Omental fat pad (tissue), 4 donors: Measurements from ENCODE around the gene MOAP1. TPM values are rescaled to one million over a fixed set of nuclear protein-coding genes. Genes with fewer than 3 reads are reported as not detected.
A peak's percentile ranks its signal among the peaks of the same experiment; 100 is the strongest.

Experiments
- ATAC-seq: fragments of 150-250 bp; one replicate; pipeline ENCODE4 v1.9.1; 2016; ENCODE audit warnings: mild to moderate bottlenecking, moderate library complexity; ENCODE audit not compliant: low FRiP score
- DNase-seq: peaks from one replicate; pipeline ENCODE4 v3.0.0-alpha.2; 2019; ENCODE audit warnings: low spot score
- total RNA-seq, 4 donors: library from RNA; depleted of rRNA; stranded (reverse); fragments of >200 nt; gene quantifications; one replicate each; pipeline ENCODE4 v1.1.0, GENCODE V29; 2016
- TF ChIP-seq, protein P1 (sequence below), 3 donors: fragments of 450-650 bp; IDR thresholded peaks; one replicate each; pipeline ENCODE4 v1.5.1; 2016 to 2017; ENCODE audit warnings: antibody characterized with exemption in 3 of 3, mild to moderate bottlenecking in 3 of 3, moderate library complexity in 2 of 3

Gene MOAP1
- total RNA-seq, 4 donors from 2014 or later: 18.0 to 29.6 (median 24.3) TPM

DNA sequence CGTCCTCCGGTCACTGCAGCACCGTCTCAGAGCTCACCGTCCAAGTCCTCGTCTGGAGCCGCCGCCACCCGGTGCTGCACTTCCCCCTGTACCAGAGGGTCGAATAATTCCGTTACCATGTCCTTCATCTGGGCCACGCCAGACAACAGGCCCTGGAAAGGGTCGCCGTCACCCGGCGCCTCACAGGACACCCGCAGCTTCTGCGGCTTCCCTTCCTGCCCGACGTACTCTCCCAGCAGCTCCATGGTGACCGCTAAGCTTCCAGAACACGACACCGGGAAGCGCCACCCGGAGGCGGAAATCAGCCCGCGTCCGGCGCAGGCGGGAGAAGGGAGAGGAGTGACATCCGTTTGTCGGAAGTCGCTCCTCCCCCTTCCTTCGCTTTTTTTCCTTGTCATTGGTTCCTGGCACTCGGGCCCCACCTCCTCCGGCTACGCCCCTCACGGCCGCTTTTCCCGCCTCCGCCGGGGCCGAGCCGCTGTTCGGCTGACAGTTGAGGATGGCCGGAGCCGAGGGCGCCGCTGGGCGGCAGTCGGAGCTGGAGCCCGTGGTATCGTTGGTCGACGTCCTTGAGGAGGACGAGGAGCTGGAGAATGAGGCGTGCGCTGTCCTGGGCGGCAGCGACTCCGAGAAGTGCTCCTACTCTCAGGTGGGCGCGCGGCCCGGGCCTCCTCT, 22.2 kb upstream of the MOAP1 start, which contains the start of the genes GON7 and UBR7:
Gene GON7 (minus strand): TSS at position 273 of the 675 bp plus-strand sequence. CDS start 28 bp downstream, at position 245.
Gene UBR7 (plus strand): TSS at position 464 of the 675 bp plus-strand sequence. CDS start 36 bp downstream, at position 500.
- DNase-seq (peak; percentile 55), ATAC-seq (peak; percentile 98)
- TF ChIP-seq, protein P1, sequence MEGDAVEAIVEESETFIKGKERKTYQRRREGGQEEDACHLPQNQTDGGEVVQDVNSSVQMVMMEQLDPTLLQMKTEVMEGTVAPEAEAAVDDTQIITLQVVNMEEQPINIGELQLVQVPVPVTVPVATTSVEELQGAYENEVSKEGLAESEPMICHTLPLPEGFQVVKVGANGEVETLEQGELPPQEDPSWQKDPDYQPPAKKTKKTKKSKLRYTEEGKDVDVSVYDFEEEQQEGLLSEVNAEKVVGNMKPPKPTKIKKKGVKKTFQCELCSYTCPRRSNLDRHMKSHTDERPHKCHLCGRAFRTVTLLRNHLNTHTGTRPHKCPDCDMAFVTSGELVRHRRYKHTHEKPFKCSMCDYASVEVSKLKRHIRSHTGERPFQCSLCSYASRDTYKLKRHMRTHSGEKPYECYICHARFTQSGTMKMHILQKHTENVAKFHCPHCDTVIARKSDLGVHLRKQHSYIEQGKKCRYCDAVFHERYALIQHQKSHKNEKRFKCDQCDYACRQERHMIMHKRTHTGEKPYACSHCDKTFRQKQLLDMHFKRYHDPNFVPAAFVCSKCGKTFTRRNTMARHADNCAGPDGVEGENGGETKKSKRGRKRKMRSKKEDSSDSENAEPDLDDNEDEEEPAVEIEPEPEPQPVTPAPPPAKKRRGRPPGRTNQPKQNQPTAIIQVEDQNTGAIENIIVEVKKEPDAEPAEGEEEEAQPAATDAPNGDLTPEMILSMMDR (IDR thresholded peaks at IDR 0.05): no peak

DNA sequence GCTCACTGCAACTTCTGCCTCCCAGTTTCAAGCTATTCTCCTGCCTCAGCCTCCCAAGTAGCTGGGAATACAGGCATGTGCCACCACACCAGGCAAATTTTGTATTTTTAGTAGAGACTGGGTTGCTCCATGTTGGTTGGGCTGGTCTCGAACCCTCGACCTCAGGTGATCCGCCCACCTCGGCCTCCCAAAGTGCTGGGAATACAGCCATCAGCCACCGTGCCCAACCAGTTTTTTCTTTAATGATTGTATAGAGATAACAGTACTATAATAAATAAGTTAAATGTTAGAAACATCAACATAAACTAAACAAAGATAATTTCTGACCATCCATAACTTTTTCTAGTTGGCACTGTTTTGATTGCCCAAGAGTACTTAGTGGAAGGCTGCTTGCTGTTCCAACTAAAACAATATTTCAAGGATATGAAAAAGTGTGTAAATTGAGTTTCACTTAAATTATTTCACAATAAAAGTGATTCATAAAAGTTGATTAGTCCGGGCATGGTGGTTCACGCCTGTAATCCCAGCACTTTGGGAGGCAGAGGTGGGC, 16.5 kb upstream of the MOAP1 start:
- DNase-seq (no peak), ATAC-seq (no peak)
- TF ChIP-seq, protein P1 (IDR thresholded peaks at IDR 0.05): no peak

DNA sequence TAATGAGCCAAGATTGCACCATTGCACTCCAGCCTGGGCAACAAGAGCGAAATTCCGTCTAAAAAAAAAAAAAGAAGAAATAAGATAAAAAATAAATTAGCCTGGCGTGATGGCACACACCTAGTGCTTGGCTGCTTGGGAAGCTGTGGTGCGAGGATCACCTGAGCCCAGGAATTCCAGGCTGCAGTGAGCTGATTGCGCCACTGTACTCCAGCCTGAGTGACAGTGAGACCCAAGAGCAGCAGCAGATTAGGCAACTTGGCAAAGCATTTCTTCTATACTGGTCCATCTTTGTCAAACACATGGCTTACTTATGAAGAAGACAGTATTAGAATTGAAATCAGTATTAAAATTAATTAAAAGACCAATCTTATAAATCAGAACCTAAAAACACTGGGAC, 15.9 kb upstream of the MOAP1 start:
- TF ChIP-seq, protein P1 (IDR thresholded peaks at IDR 0.05): no peak
- ATAC-seq: no peak
- DNase-seq: no peak

DNA sequence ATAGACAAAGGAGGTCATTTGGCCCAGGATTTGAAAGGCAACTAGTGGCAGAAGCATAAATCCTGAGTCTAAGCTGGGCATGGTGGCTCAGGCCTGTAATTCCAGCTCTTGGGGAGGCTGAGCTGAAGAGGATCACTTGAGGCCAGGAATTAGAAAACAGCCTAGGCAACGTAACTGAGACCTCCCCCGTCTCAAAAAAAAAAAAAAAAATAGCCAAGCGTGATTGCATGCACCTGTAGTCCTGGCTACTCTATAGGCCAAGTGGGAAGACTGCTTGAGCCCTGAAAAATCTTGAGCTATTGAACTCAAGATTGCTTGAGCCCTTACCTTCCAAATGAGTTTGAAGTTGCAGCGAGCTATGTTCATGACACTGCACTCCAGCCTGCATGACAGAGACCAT, 14.3 kb upstream of the MOAP1 start:
- TF ChIP-seq, protein P1 (IDR thresholded peaks at IDR 0.05): no peak
- DNase-seq: no peak
- no peak for ATAC-seq

DNA sequence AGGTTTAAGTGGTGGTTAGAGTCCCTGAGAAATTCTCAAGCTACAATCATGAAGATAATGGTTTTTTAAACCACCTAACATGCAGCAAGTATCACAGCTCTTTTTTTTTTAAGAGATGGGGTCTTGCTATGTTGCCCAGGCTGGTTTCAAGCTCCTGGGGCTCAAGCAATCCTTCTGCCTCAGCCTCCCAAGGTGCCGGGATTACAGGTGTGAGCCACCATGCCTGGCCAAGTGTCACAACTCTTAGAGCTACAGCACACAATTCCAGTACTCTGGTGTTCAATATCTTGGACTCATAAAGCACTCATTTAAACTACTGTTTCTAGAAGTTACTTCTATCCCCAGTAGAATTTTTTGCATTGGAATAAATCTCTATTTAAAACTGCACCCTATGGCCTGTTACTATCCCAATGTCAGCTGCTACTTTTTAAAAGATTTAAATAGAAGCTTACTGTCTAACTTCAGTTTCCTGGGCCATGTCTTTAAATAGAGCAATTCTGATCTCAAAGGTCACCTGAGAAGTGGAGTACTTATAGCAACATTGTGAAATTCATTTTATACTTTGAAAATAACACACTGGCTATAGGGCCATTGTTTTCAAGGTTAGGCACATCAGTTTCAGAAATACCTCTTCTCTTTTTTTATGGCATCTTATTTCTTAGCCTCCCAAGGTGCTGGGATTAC, 10.8 kb upstream of the MOAP1 start:
- DNase-seq: no peak
- TF ChIP-seq, protein P1 (IDR thresholded peaks at IDR 0.05): no peak
- ATAC-seq: no peak

DNA sequence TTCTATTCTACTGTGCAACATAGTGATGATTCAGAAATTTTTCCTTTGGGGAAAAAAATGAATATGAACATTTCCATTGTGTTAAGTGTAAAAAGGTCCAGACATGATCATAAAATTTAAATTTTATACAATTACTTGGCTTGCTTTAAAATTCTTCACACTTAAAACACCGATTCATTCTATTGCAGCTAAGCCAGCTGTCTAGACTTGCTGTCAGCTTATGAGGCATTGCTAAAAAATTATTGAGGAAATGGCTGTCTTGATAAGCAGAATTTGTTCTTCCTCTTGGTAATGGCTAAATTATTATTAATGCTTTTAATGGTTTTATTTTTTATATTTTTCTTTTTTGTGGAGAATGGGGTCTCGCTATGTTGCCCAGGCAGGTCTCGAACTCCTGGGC, 2.3 kb upstream of the MOAP1 start:
- TF ChIP-seq, protein P1 (IDR thresholded peaks at IDR 0.05): no peak
- ATAC-seq (no peak), DNase-seq (no peak)
